Subcutaneous adipose tissue (tissue), 4 donors: Measurements from ENCODE around the gene SRD5A2. TPM values are rescaled to one million over a fixed set of nuclear protein-coding genes. Genes with fewer than 3 reads are reported as not detected.

Source experiments
- total RNA-seq, 4 donors: library from RNA; depleted of rRNA; stranded (reverse); fragments of >200 nt; gene quantifications; one replicate each; pipeline ENCODE4 v1.1.0, GENCODE V29; 2016
- TF ChIP-seq, protein P1 (sequence below): fragments of 450-650 bp; IDR thresholded peaks from one replicate; pipeline ENCODE4 v1.5.1; 2016; ENCODE audit warnings: low read depth, mild to moderate bottlenecking, control low read depth, antibody characterized with exemption, moderate library complexity

Gene SRD5A2
- total RNA-seq, 4 donors from 2014 or later, result under 0.01 TPM; not detected in 2

- TF ChIP-seq, protein P1, sequence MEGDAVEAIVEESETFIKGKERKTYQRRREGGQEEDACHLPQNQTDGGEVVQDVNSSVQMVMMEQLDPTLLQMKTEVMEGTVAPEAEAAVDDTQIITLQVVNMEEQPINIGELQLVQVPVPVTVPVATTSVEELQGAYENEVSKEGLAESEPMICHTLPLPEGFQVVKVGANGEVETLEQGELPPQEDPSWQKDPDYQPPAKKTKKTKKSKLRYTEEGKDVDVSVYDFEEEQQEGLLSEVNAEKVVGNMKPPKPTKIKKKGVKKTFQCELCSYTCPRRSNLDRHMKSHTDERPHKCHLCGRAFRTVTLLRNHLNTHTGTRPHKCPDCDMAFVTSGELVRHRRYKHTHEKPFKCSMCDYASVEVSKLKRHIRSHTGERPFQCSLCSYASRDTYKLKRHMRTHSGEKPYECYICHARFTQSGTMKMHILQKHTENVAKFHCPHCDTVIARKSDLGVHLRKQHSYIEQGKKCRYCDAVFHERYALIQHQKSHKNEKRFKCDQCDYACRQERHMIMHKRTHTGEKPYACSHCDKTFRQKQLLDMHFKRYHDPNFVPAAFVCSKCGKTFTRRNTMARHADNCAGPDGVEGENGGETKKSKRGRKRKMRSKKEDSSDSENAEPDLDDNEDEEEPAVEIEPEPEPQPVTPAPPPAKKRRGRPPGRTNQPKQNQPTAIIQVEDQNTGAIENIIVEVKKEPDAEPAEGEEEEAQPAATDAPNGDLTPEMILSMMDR, result no peak
Measured at GRCh38 chr2:31504311-31504710, 76.4 kb downstream of the SRD5A2 start.

DNA sequence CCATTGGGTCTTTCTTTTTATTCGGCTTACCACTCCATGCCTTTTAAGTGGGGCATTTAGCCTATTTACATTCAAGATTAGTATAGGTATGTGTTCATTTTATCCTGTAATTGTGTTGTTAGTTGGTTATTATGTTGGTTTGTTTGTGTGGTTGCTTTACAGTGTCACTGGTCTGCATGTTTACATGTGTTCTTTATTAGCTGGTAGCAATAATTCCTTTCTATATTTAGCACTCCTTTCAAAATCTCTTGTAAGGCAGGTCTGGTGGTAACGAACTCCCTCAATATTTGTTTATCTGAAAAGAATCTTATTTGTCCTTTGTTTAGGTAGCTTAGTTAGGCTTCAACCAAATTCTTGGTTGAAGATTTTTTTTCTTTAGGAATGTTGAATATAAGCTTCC is 97.5 kb downstream of the SRD5A2 start:
- TF ChIP-seq, protein P1, result no peak

GRCh38 chr2:31476511-31477180 is 104.1 kb downstream of the SRD5A2 start:
- TF ChIP-seq, protein P1, result no peak

DNA sequence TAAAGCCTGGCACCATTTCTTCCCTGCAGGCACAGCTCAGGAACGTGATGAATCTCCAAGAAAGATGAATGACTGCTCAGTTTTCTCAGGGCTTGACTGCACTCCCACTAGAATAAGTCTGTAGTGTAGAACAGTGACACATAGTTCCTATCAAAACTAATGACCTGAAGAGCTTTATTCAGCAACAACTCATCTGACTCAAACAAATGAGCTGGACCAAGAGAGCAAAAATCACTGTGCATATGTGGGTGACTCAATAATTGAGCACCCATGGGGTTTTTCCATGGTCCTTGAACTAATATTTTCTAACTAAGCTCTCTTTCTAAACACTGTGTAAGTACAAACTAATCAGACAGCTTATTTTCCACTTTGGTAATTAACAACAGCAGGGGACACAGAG is 105.0 kb downstream of the SRD5A2 start:
- TF ChIP-seq, protein P1, result no peak

- TF ChIP-seq, protein P1, result no peak
Measured at GRCh38 chr2:31474296-31474695, 106.4 kb downstream of the SRD5A2 start.

Other genes starting within 250 kb of the SRD5A2 start
- gene XDH, start 166.2 kb downstream of the SRD5A2 start, total RNA-seq, result not detected